Activated CD8-positive, alpha-beta memory T cell treated with anti-CD3 and anti-CD28 coated beads for 48 hours (primary cell): Measurements from ENCODE around the gene COL18A1.

Experiments
- DNase-seq, 3 experiments: peaks; one replicate each; pipeline ENCODE4 v3.0.0-alpha.2; 2020; ENCODE audit warnings: low read depth in 2 of 3, low spot score in 2 of 3

The COL18A1 gene

DNA sequence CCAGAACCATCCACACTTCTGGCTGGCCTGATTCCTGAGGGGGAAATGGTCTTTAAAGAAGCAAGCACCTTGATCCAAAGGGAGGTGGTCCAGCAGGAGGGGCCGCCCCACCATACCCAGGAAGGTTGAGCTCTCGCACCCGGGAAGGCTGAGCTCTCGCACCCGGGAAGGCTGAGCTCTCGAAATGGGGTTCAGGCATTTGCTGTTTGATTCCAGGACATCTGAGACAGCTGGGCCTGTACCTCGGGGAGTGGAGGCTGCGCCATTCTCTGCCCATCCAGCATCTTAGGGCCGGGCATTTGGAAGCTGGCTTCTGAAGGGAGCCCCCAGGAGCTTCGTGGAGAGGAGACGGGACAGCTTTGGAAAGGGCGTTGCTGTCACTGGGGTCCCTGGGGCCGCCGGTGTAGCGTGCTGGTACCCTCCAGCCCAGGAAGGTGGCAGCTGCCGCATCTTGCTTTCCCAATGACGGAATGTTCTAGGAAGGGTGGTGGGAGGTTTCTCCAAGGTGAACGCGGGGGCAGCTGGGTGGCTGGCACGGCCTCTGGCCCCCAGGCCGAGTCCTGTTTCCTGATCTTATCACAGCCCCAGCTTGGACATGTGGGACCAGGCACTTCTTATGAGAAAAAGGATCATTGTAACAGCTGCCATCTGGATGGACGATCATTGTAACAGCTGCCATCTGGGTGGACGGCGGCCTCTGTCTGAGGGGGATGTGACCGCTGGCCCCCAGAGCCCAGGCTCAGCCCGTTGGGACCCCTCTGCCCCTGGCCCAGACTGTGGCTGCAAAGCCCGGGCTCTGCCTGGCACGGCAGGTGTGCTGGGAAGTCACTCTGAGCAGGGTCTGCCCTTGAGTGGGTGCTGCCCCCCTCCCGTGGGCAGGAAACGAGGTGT, 61.6 kb downstream of the COL18A1 start:
- no peak for DNase-seq

DNA sequence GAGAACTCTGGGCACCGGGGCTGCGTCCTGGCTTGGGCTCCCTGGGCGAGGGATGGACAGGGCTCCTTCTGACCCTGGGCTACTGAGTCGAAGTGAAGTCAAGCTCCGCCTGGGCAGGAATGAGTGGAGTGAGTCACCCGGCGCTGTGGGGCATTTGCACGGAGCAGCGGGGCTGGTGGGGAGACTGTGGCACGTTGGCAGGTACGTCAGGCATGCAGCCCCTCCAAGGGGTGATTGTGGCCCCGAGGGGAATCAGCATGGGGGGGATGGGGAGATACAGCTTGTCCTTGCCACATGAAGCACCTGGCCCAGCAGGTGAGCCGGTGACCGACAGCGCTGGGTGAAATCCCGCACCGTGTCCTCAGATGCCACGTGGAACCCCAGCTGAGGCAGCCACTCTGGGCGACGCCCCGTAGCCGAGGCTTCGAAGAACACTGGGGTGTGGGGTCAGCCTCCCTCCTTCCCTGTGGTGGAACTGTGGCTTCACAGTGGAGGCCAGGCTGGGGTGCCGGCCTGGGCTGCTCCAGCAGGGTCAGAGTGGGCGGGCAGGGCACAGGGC, 62.3 kb downstream of the COL18A1 start:
- DNase-seq: no peak

DNA sequence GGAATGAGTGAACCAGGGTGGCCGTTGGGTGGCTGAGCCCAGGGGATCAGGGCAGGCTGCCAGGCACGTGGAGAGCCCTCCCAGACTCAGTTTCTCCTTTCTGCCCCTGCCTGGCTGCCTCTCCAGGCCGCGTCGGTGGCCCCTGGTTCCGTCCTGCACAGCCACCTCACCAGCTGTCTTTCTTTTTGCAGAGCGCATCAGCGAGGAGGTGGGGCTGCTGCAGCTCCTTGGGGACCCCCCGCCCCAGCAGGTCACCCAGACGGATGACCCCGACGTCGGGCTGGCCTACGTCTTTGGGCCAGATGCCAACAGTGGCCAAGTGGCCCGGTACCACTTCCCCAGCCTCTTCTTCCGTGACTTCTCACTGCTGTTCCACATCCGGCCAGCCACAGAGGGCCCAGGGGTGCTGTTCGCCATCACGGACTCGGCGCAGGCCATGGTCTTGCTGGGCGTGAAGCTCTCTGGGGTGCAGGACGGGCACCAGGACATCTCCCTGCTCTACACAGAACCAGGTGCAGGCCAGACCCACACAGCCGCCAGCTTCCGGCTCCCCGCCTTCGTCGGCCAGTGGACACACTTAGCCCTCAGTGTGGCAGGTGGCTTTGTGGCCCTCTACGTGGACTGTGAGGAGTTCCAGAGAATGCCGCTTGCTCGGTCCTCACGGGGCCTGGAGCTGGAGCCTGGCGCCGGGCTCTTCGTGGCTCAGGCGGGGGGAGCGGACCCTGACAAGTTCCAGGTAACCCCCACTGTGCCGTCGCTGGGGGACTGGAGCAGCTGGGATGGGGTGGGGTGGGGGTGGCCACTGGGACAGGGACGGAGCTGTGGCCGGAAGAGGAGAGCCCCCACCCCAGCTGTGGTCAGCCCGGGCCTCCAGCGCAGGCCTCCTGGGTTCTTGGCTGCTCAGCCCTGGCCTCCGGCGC, 63.3 kb downstream of the COL18A1 start:
- no peak for DNase-seq

DNA sequence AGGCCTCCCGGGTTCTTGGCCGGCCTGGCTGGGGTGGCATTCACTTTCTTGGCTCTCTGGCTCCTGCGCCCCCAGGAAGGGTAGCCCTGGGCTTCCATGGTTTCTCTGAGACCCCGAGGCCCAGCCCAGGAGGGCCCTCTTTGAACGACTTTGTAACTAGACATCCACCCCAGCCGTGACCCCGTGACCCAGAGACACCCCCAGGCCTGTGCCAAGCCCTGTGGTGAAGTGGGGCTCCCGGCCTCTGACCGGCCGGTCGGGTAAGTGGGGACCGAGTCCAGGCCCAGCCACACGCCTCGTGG, 64.0 kb downstream of the COL18A1 start:
- DNase-seq: no peak

DNA sequence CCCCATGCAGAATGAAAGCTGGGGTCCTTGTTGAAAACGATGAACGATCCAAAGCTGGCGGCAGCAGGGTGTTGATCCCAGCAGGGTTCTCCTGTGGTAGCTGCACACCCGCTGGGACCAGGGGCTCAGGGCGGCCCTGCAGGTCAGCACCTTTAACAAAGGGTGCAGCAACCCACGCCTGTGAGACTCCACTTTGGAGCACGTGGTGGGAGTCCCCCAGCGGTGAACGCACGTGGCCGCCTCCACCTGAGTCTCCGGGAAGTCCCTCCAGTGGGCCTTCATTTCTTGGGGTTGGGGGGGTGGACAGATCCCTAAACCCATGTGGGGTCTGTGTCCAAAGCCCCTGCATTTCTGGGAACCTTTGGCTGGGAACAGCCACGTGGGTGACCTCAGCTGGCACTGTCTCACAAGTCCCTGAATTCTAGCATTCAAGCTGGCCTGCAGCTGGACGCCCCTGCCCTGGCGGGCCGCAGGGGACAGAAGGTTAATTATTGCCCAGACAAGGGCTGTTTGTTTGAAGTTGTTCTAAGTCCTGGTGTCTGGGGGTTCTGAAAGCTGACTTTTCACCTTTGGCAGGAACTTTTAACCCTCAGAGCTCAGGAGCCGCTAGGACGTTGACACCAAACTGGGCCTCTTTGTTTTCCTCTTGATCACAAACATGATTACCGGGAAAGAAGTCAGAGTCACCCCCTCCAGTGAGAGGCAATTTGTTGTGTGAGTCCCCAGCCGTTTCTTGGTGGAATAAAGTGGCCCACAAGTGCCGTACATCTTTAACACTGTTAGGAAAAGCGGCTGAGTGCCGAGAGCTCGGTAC, 64.5 kb downstream of the COL18A1 start:
- no peak for DNase-seq

DNA sequence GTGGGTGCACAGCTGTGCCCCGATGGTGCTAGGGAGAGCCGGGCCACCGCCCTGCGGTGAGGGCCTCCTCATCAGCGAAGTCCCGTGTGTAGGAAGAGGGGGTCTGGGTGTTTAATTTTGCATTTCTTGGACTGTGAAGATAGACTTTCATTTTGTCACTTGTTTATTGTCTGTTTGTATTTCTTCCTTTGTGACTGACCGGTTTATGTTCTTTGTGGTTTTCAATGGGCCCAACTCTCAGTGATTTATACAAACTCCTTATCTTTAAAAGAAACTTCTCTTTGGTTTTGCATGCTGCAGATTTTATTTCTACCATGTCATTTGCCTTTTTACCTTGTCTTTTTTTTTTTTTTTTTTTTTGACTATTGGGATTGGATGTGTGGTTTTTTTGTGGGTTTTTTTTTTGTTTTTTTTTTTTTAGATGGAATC, 65.1 kb downstream of the COL18A1 start:
- no peak for DNase-seq

DNA sequence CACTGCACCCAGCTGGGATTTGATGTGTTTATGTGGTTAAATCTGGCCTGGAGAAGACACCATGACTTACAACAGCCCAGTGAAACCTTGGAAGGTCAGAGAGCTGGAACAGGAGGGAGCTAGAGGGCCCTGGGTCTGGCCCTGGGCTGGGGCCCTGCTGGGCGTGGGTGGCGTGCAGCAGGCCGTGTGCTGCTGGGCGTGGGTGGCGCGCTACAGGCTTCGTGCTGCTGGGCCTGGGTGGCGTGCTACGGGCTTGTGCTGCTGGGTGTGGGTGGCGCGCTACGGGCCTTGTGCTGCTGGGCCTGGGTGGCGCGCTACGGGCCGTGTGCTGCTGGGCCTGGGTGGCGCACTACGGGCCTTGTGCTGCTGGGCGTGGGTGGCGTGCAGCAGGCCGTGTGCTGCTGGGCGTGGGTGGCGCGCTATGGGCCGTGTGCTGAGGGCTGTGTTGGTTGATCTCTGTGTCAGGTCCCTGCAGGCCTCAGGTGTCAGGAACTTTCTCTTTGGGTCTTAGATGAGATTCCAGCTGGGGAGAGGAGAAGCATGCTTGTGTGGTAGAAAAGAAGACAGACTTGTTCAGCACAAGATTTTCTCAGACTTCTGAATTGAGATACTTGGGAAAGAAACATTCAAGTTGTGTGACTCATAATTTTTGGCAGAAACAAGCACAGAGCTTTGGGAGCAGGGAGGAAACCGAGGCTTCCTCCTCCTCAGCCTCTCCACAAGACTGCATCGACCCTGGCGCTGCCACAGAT, 66.0 kb downstream of the COL18A1 start:
- DNase-seq: no peak

DNA sequence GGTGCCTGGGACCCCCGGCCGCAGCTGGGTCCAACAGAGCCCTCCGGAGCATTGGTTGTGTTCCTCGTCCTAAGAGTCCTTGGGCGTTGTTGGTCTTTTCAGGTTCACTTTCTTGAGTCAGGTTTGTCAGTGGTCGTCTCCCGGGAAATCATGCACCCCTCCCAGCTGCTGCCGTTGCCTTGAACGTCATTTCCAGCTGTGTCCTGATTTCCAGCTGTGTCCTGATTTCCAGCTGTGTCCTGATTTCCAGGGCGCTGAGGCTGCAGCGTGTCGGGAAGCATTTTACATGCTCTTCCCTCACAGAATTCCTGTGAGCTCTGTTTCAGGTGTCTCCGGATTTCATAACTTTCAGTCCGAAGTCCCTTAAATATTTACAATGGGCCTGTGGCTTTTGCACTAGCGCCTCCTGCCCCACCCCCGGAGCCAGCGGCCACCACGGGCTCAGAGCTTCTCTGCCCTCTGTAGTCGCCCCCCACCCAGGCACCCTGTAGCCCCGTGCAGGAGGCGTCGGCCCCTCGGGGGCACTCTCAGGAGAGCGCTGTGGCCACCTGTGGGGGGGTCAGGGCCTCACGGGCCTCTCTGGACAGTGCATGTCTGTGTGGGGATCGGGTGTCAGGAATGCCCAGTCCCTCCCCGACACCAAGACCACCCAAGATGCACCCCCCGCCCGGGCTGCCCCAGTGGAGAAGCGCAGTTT, 66.7 kb downstream of the COL18A1 start:
- no peak for DNase-seq

DNA sequence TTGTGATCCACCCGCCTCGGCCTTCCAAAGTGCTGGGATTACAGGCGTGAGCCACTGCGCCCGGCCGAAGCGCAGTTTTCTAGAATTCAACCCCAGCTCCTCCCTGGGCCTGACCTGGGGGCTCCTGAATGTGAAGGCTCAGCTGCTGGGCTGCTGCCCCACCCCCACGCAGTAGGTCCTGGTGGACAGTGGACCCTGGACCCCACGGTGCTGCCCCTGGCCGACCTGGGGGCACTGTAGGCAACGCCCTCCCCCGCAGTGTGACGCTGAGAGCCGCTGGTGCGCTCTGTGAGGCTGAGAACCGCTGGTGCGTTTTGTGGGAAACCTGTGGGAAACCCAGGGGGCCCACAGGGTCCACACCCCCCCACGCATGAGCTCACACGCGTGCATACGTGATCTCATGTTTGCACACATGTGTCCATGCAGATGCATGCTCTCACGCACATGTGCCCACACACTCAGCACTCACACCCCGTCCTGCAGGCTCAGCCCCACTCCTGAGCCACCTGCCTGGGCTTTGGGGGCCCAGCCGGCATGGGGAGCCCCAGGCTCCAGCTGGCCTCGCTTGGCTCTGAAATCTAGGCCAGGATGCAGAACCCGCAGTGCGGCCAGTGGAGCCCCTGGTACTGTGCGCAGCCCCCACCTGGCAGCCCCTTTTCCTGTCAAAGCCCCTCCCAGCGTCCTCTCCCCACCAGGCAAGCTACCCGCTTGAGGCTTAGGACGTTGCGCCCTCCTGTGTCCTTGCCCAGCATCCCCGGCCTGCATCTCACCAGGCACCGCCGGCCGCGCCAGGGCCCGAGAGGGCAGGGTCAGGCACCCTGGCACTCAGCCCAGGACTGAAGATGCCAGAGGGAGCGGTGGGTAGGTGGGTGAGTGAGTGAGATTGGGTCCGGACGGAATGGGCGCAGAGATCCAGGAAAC, 67.7 kb downstream of the COL18A1 start:
- DNase-seq: no peak

DNA sequence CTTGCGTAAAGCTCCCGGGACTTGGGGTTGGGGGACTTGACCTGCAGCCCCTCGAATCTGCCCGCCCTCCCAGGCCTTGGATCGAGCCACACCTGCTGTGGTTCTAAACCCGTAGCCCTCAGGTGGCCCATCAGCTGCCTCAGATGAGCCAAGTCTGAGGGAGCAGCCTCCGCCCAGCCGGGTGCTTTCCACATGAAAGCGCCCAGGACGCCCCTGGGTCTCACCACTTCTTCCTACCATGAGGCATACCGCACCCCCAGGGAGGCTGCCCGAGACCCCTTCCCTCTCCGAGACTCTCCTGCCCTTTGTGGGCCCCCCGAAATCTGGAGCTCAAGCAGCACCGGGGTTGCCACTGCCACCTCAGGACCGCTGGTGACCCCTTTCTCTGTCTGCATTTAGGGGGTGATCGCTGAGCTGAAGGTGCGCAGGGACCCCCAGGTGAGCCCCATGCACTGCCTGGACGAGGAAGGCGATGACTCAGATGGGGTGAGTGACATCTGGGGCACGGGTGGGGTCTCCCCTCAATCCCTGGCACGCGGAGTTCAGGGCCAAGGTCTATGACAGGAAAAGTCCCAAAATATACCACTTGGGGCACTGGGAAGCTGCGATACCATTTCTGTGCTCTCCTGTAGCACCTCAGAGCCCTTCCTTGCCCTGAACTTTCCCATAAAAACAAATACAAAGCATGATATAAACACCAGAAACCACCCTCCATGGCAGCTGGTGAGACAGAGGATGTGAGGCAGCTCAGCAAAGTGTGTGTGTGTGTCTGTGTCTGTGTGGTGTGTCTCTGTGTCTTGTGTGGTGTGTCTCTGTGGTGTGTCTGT, 68.7 kb downstream of the COL18A1 start:
- DNase-seq: no peak

DNA sequence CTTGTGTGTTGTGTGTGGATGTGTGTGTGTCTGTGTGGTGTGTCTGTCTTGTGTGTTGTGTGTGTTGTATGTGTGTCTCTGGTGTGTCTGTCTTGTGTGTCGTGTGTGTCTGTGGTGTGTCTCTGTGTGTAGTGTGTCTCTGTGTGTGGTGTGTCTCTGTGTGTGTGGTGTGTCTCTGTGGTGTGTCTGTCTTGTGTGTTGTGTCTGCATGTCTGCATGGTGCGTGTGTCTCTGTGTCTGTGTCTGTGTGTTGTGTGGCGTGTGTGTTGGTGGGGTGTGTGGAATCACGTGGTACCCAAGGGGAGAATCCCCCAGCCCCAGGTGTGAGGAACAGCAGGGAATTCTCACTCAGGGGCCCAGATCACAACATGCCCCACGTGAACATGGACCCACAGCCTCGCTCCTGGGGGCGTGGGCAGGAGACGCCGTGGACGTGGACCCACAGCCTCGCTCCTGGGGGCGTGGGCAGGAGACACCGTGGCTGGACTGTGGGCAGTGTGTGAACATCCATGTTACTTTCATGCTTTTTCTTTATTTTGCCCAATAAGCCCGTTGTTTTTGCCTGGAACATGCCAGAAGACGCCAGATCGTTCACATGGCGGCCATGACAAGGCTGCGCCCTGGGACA, 69.5 kb downstream of the COL18A1 start:
- no peak for DNase-seq

DNA sequence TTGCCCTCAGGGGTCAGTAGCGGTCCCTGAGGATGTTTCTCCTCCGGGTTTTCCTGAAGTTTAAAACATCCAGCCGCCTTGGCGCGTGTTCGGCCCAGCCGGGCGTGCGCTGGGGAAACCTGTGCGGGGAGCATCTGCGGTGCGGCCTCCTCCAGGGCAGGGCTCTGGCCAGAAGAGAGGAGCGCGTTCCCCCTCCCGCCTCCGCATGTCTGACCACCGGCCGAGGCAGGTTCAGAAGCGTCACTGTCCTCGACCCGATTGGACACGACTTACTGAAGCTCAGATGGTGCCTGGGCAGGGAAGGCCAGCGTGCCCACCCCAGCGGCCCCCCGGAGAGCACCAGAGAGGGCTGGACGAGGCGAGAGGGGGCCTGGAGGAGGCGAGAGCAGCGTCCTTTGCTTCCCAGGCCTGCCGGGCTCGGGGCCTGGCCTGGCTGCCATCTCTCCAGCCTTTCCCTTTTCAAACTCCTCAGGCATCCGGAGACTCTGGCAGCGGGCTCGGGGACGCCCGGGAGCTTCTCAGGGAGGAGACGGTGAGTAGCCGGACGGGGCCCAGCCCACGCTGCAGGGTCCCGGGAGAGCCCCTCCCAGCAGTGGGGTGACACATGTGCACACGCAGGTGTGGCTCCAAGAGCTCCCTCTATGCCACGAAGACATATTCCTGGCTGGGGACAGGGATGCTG, 70.2 kb downstream of the COL18A1 start:
- no peak for DNase-seq

DNA sequence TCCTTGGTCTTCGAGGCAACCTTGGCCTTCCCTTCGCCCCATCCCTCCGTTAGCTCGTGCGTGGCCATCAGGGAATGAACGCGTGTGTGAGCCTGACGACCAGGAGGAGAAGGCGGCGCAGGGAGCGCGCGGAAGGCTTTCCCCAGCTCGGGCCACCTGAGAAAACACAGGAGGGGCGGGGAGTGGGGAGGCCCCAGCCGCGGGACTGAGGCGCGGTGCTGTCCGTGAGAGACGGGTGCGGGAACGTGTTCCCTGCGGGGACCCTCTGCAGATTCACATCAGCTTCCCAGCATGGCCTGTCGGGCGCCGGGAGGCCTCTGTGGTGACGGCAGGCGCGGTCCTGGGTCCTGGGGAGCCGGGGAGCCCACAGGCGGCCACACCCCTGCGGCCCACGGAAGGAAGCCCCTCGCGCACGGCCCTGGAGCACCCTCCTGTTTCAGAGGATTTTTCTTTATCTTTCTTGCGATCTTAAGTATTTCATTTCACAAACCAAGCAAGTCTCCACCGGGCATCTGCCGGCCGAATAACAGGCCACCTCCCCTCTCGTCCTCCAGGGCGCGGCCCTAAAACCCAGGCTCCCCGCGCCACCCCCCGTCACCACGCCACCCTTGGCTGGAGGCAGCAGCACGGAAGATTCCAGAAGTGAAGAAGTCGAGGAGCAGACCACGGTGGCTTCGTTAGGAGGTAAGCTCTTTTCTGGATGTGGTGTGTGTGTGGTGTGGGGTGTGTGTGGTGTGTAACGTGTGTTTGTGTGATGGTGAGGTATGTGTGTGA, 71.0 kb downstream of the COL18A1 start:
- DNase-seq: no peak

DNA sequence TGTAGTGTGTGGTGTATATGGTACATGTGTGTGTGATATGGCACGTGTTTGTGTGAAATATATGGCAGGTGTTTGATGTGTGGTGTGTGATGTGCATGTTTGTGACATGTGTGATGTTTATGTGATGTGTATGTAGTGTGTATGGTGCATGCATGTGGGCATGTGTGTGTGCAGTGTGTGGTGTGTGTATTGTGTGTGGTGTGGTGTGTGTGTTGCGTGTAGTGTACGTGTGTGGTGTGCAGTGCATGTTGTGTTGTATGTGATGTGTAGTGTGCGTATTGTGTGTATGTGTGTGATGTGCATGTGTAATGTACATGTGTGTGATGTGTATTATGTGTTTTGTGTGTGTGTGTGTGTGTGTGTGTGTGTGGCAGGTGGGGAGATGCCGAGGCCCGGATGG, 71.6 kb downstream of the COL18A1 start:
- DNase-seq: no peak

DNA sequence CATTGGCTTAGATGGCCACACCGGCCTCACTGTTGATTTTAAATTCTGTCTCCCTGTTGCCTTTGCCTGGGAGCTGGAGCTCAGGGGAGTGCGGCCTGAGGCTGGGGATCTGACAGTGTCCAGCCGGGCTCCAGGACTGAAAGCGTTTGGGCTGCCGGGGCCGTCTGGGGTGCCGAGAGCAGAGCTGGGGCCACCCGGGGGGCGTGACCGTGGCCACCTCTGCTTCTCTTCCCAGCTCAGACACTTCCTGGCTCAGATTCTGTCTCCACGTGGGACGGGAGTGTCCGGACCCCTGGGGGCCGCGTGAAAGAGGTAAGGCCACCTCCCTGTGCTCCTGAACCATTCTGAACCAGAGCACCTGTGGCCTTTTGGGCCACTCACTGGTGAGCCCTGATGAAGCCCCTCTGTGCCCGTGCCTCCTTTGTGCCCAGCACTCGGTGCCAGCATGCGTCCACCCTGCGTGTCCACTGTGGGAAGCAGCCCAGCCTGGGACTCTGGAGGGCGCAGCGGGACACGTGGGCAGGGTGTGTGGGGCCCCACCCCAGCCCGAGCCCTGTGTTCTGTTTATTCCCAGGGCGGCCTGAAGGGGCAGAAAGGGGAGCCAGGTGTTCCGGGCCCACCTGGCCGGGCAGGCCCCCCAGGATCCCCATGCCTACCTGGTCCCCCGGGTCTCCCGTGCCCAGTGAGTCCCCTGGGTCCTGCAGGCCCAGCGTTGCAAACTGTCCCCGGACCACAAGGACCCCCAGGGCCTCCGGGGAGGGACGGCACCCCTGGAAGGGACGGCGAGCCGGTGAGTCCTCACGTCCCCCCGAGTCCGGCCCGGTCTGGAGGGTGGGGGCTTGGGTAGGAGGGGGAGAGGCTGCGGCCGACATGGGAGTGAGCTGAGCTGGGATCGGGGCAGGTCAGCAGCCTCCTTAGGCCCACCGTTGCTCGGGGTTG, 72.5 kb downstream of the COL18A1 start:
- no peak for DNase-seq
